ENCODE data around the gene TMX4. TPM values are rescaled to one million over a fixed set of nuclear protein-coding genes. Genes with fewer than 3 reads are reported as not detected.

Gene TMX4
- total RNA-seq, 1 experiment from 2014 or later, result 29.8 TPM

GRCh38 chr20:7935027-7935551 is 84.5 kb downstream of the TMX4 start:
- no peak for DNase-seq (ENCODE audit: low read depth, low spot score)
- in situ Hi-C loops (cut with HindIII; ENCODE audit: low pct_unique_long_range_greater_than_20kb, low sequenced_read_pairs), result no loop called here

DNA sequence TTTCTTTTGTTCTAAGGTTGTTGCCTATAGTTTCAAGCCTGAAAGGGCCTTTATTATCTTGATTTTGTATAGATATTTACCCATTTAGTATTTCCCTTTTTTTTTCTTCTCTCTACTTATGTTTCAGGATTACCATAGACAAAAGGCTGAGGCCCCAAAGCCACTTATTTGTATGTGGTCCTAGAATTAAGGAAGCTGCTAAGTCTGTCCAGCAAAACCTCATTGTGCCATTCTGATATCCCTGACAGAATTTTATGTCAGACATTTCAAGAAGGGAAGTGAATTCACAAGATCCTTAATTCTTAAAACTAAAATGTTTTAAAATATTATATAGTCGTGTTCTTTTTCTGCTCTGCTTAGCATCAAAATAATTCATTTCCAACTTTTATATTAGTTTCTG is 86.2 kb downstream of the TMX4 start:
- in situ Hi-C loops (cut with HindIII; ENCODE audit: low pct_unique_long_range_greater_than_20kb, low sequenced_read_pairs), result no loop called here
- no peak for DNase-seq (ENCODE audit: low read depth, low spot score)

DNA sequence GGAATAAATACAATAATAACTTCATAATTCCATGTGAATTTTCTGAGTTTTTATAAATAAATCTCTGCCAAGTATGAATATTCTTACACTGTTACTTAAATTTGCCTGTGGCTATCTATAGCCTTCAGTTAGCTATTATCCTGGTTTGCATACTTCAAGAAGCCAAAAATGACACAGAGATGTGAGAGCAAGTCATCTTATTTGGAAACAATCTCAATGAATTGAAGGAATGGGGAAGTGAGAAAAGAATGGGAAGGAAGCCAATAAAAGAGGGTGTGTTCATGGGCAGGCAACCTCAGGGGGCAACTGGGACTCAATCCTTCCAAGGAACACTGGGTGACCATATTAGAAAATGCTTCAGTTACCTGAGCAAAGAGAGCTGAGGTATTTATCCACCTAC is 89.2 kb downstream of the TMX4 start:
- in situ Hi-C loops (cut with HindIII; ENCODE audit: low pct_unique_long_range_greater_than_20kb, low sequenced_read_pairs), result no loop called here
- DNase-seq (ENCODE audit: low read depth, low spot score), result no peak

Other genes with a start within 250 kb of the TMX4 start
- gene HAO1, start 79.3 kb downstream of the TMX4 start, total RNA-seq (2014; rRNA removed; shearing (Covaris generic)), result not detected in 2 replicates
- gene PLCB1, start 112.5 kb upstream of the TMX4 start, total RNA-seq (2014; rRNA removed; shearing (Covaris generic)), result 14.9 and 19.7 TPM in 2 replicates

Data from SK-MEL-5 (cell line).